SK-N-SH treated with all-trans-retinoic acid at 6 μM for 48 hours (cell line): Measurements from ENCODE around the gene DBP.

Experiments
- ARNTL ChIP-seq: fragments of 450-650 bp; formaldehyde crosslinking; IDR thresholded peaks from 2 replicates; pipeline ENCODE4 v1.5.0; 2020; ENCODE audit warnings: low read depth, mild to moderate bottlenecking, moderate library complexity, borderline replicate concordance
- BACH2 ChIP-seq: fragments of 250-450 bp; sonication (Bioruptor Pico); IDR thresholded peaks from 2 replicates; pipeline ENCODE4 v1.9.0; 2021; ENCODE audit warnings: mild to moderate bottlenecking, borderline replicate concordance
- ESRRG ChIP-seq: fragments of 250-450 bp; sonication (Bioruptor Pico); IDR thresholded peaks from 2 replicates; pipeline ENCODE4 v1.6.1; 2021; ENCODE audit warnings: mild to moderate bottlenecking
- OSR1 ChIP-seq: fragments of 250-450 bp; sonication (Bioruptor Pico); IDR thresholded peaks from 2 replicates; pipeline ENCODE4 v1.8.0; 2022; ENCODE audit warnings: moderate library complexity, mild to moderate bottlenecking, inconsistent platforms
- PPARA ChIP-seq: fragments of 250-450 bp; sonication (Bioruptor Pico); IDR thresholded peaks from 2 replicates; pipeline ENCODE4 v1.5.0; 2020; ENCODE audit warnings: mild to moderate bottlenecking, borderline replicate concordance
- RARB ChIP-seq: fragments of 250-450 bp; sonication (Bioruptor Pico); IDR thresholded peaks from 2 replicates; pipeline ENCODE4 v1.8.0; 2021; ENCODE audit warnings: mild to moderate bottlenecking, moderate library complexity
- TOX ChIP-seq: fragments of 250-450 bp; sonication (Bioruptor Pico); IDR thresholded peaks from 2 replicates; pipeline ENCODE4 v1.8.0; 2021; ENCODE audit warnings: mild to moderate bottlenecking, moderate library complexity, borderline replicate concordance
- ZC3H10 ChIP-seq: fragments of 250-450 bp; sonication (Bioruptor Pico); IDR thresholded peaks from 2 replicates; pipeline ENCODE4 v1.5.1; 2021; ENCODE audit warnings: mild to moderate bottlenecking, moderate library complexity
- ZFP3 ChIP-seq: fragments of 250-450 bp; sonication (Bioruptor Pico); IDR thresholded peaks from 2 replicates; pipeline ENCODE4 v1.5.0; 2020; ENCODE audit warnings: mild to moderate bottlenecking, moderate library complexity
- ZFP30 ChIP-seq: fragments of 450-650 bp; formaldehyde crosslinking; IDR thresholded peaks from 2 replicates; pipeline ENCODE4 v1.5.0; 2022; ENCODE audit warnings: mild to moderate bottlenecking, moderate library complexity
- ZNF8 ChIP-seq: fragments of 450-650 bp; formaldehyde crosslinking; IDR thresholded peaks from 2 replicates; pipeline ENCODE4 v1.5.0; 2020; ENCODE audit warnings: mild to moderate bottlenecking, moderate library complexity
- TF ChIP-seq, protein P1 (sequence below): fragments of 250-450 bp; sonication (Bioruptor Pico); IDR thresholded peaks from 2 replicates; pipeline ENCODE4 v1.5.0; 2020; ENCODE audit warnings: mild to moderate bottlenecking, moderate library complexity
- TF ChIP-seq, protein P2 (sequence below): fragments of 250-450 bp; sonication (Bioruptor Pico); IDR thresholded peaks from 2 replicates; pipeline ENCODE4 v1.5.1; 2020; ENCODE audit warnings: low read depth, mild to moderate bottlenecking, moderate library complexity
- TF ChIP-seq, protein P3 (sequence below): fragments of 250-450 bp; sonication (Bioruptor Pico); IDR thresholded peaks from 2 replicates; pipeline ENCODE4 v1.8.0; 2020; ENCODE audit warnings: mild to moderate bottlenecking, moderate library complexity, borderline replicate concordance

GRCh38 chr19:48660852-48661710 lies 23.9 kb upstream of the DBP start:
- TF ChIP-seq TOX (CRISPR knock-in tag) (no peak), ARNTL (CRISPR knock-in tag) (no peak), ZFP30 (CRISPR knock-in tag) (no peak), ZC3H10 (CRISPR knock-in tag) (no peak), RARB (CRISPR knock-in tag) (no peak), ZFP3 (CRISPR knock-in tag) (no peak), PPARA (CRISPR knock-in tag) (no peak), BACH2 (no peak), OSR1 (CRISPR knock-in tag) (no peak), ZNF8 (no peak), ESRRG (no peak)
- TF ChIP-seq, protein P1, sequence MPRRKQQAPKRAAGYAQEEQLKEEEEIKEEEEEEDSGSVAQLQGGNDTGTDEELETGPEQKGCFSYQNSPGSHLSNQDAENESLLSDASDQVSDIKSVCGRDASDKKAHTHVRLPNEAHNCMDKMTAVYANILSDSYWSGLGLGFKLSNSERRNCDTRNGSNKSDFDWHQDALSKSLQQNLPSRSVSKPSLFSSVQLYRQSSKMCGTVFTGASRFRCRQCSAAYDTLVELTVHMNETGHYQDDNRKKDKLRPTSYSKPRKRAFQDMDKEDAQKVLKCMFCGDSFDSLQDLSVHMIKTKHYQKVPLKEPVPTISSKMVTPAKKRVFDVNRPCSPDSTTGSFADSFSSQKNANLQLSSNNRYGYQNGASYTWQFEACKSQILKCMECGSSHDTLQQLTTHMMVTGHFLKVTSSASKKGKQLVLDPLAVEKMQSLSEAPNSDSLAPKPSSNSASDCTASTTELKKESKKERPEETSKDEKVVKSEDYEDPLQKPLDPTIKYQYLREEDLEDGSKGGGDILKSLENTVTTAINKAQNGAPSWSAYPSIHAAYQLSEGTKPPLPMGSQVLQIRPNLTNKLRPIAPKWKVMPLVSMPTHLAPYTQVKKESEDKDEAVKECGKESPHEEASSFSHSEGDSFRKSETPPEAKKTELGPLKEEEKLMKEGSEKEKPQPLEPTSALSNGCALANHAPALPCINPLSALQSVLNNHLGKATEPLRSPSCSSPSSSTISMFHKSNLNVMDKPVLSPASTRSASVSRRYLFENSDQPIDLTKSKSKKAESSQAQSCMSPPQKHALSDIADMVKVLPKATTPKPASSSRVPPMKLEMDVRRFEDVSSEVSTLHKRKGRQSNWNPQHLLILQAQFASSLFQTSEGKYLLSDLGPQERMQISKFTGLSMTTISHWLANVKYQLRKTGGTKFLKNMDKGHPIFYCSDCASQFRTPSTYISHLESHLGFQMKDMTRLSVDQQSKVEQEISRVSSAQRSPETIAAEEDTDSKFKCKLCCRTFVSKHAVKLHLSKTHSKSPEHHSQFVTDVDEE (CRISPR knock-in tag): no peak
- TF ChIP-seq, protein P2, sequence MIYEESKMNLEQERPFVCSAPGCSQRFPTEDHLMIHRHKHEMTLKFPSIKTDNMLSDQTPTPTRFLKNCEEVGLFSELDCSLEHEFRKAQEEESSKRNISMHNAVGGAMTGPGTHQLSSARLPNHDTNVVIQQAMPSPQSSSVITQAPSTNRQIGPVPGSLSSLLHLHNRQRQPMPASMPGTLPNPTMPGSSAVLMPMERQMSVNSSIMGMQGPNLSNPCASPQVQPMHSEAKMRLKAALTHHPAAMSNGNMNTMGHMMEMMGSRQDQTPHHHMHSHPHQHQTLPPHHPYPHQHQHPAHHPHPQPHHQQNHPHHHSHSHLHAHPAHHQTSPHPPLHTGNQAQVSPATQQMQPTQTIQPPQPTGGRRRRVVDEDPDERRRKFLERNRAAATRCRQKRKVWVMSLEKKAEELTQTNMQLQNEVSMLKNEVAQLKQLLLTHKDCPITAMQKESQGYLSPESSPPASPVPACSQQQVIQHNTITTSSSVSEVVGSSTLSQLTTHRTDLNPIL (CRISPR knock-in tag): no peak
- TF ChIP-seq, protein P3, sequence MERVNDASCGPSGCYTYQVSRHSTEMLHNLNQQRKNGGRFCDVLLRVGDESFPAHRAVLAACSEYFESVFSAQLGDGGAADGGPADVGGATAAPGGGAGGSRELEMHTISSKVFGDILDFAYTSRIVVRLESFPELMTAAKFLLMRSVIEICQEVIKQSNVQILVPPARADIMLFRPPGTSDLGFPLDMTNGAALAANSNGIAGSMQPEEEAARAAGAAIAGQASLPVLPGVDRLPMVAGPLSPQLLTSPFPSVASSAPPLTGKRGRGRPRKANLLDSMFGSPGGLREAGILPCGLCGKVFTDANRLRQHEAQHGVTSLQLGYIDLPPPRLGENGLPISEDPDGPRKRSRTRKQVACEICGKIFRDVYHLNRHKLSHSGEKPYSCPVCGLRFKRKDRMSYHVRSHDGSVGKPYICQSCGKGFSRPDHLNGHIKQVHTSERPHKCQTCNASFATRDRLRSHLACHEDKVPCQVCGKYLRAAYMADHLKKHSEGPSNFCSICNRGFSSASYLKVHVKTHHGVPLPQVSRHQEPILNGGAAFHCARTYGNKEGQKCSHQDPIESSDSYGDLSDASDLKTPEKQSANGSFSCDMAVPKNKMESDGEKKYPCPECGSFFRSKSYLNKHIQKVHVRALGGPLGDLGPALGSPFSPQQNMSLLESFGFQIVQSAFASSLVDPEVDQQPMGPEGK (CRISPR knock-in tag): no peak
